Esophagus muscularis mucosa (tissue), 4 donors: Measurements from ENCODE around the gene LHX4. TPM values are rescaled to one million over a fixed set of nuclear protein-coding genes. Genes with fewer than 3 reads are reported as not detected.

Source experiments
- DNase-seq: peaks from one replicate; pipeline ENCODE4 v3.0.0-alpha.2; 2017; ENCODE audit errors: extremely low spot score
- H3K27ac ChIP-seq, 4 donors: fragments of 200-600 bp; sonication (generic); replicated peaks in 1 of 4; 1 replicate in 3 of 4; 2 replicates in 1 of 4; pipeline ENCODE4 v1.5.1; 2016 to 2019; ENCODE audit warnings: mild to moderate bottlenecking in 1 of 4
- H3K27me3 ChIP-seq, 4 donors: fragments of 200-600 bp; sonication (generic); one replicate each; pipeline versions ENCODE4 v1.5.1 to v1.6.0; 2016 to 2019
- H3K36me3 ChIP-seq, 4 donors: fragments of 200-600 bp; sonication (generic); one replicate each; pipeline ENCODE4 v1.5.1; 2016 to 2019
- H3K4me1 ChIP-seq, 4 donors: fragments of 200-600 bp; sonication (generic); one replicate each; pipeline ENCODE4 v1.5.1; 2016 to 2019
- H3K4me3 ChIP-seq, 4 donors: fragments of 200-600 bp; sonication (generic); 1 replicate in 2 of 4; 2 replicates in 2 of 4; pipeline ENCODE4 v1.5.1; 2016 to 2019; ENCODE audit warnings: mild to moderate bottlenecking in 4 of 4, moderate library complexity in 1 of 4
- H3K9me3 ChIP-seq, 4 donors: fragments of 200-600 bp; sonication (generic); 1 replicate in 3 of 4; 2 replicates in 1 of 4; pipeline ENCODE4 v1.5.1; 2016 to 2019
- EP300 ChIP-seq: sonication (generic); formaldehyde crosslinking; IDR thresholded peaks from one replicate; pipeline ENCODE4 v1.6.1; 2017; ENCODE audit warnings: antibody characterized with exemption
- POLR2A ChIP-seq: fragments of 450-650 bp; IDR thresholded peaks from one replicate; pipeline ENCODE4 v1.6.1; 2017; ENCODE audit warnings: antibody characterized with exemption, moderate library complexity, mild to moderate bottlenecking, low read depth
- POLR2AphosphoS5 ChIP-seq, 2 donors: sonication (generic); formaldehyde crosslinking; IDR thresholded peaks; one replicate each; pipeline ENCODE4 v1.6.1; 2017; ENCODE audit warnings: antibody characterized with exemption in 2 of 2
- WGBS: methylation state at CpG from one replicate; pipeline ENCODE4 v1.1.5; 2018; 5-methylcytosine and 5-hydroxymethylcytosine counted together
- intact Hi-C: fragments of 100-400 bp; cut with DNase I; formaldehyde crosslinking; loops from one replicate; pipeline ENCODE4 v1.15.1; 2023
- total RNA-seq, 4 donors: library from RNA; depleted of rRNA; stranded (reverse); fragments of >200 nt; gene quantifications; one replicate each; pipeline versions ENCODE4 v1.1.0 to v1.2.1, GENCODE V29; 2016
- TF ChIP-seq, protein P1 (sequence below), 3 experiments: fragments of 200-600 bp in 2 of 3; fragments of 450-650 bp in 1 of 3; sonication (generic) in 2 of 3; IDR thresholded peaks; one replicate each; pipeline ENCODE4 v1.5.1; 2017 to 2019; ENCODE audit warnings: antibody characterized with exemption in 3 of 3, mild to moderate bottlenecking in 2 of 3, moderate library complexity in 1 of 3

The LHX4 gene
- total RNA-seq, 4 donors from 2014 or later = not detected

- no peak for DNase-seq
- 82% methylated on average over 5 of the region's 5 CpGs for WGBS
- intact Hi-C loops = no loop called here
- Histone ChIP-seq H3K4me3 (no peak overlapping the region), H3K36me3 (no peaks in the 10 kb centered on the region), H3K4me1 (peaks cover 0 to 15% (median 11%) of the 10 kb centered on the region in 4 donors), H3K27me3 (peaks cover 0 to 90% (median 21%) of the 10 kb centered on the region in 4 donors), H3K27ac (no peak overlapping the region), H3K9me3 (no peaks in the 10 kb centered on the region)
- TF ChIP-seq, protein P1, sequence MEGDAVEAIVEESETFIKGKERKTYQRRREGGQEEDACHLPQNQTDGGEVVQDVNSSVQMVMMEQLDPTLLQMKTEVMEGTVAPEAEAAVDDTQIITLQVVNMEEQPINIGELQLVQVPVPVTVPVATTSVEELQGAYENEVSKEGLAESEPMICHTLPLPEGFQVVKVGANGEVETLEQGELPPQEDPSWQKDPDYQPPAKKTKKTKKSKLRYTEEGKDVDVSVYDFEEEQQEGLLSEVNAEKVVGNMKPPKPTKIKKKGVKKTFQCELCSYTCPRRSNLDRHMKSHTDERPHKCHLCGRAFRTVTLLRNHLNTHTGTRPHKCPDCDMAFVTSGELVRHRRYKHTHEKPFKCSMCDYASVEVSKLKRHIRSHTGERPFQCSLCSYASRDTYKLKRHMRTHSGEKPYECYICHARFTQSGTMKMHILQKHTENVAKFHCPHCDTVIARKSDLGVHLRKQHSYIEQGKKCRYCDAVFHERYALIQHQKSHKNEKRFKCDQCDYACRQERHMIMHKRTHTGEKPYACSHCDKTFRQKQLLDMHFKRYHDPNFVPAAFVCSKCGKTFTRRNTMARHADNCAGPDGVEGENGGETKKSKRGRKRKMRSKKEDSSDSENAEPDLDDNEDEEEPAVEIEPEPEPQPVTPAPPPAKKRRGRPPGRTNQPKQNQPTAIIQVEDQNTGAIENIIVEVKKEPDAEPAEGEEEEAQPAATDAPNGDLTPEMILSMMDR (IDR thresholded peaks at IDR 0.05) = no peak
- TF ChIP-seq POLR2A (no peak), POLR2AphosphoS5 (IDR thresholded peaks at IDR 0.05) (no peak), EP300 (no peak)
Measured at GRCh38 chr1:180258935-180259334, 28.9 kb downstream of the LHX4 start.

DNA sequence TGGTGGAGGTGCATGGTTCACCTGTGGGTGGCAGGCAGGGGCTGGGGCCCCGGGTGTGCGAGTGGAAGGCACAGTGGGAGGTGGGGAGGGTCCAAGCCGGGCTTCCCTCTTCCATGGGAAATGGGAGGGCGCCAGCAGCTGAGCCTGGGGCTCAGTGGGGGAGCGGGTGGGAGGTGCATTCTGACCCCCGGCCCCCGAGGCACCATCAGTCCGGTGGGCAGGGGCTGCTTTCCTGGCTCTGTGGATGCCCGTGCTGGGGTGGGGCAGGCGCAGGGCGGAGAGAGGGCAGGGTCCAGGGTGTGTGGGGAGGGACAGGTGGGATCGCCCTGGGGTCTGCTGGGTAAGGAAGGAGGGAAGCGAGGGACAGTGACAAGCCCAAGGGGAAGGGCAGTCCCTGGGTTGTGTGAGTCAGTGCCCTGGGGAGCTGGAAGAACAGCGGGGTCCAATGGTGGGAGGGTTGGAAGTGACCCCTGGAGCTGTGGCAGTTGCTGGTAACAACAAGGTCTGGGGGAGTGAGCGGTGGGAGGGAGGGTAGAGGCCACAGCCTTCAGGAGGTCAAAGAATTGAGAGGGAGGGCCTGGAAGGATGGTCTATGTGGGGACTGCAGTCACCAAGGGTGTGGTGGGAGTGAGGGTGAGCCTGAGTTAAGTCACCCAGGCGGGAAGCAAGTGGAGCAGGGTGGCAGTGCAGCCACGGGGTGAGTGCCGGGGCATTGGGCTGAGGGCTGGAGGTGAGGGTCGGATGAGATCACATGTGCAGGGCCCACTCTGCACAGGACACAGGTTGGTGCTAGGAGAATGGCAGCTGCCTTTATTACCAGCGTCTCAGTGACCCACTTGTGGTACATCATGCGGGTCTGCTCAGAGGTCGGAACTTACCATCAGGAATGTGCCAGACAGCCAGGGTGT is 29.6 kb downstream of the LHX4 start:
- Histone ChIP-seq H3K27ac (no peak overlapping the region), H3K4me3 (no peak overlapping the region), H3K27me3 (peaks cover 0 to 87% (median 21%) of the 10 kb centered on the region in 4 donors), H3K9me3 (no peaks in the 10 kb centered on the region), H3K4me1 (peaks cover 0 to 15% (median 11%) of the 10 kb centered on the region in 4 donors), H3K36me3 (no peaks in the 10 kb centered on the region)
- intact Hi-C loops = no loop called here
- WGBS = 87% methylated on average over 21 of the region's 22 CpGs
- DNase-seq = no peak
- no peak for TF ChIP-seq POLR2A

- intact Hi-C loops = no loop called here
- H3K27ac ChIP-seq = no peak overlapping the region
- H3K4me3 ChIP-seq = no peak overlapping the region
- H3K9me3 ChIP-seq = no peaks in the 10 kb centered on the region
- H3K36me3 ChIP-seq = no peaks in the 10 kb centered on the region
- no peak for DNase-seq
- WGBS = 100% methylated on average over 2 of the region's 13 CpGs
- TF ChIP-seq, protein P1 (IDR thresholded peaks at IDR 0.05) = no peak
- TF ChIP-seq EP300 (no peak), POLR2A (no peak), POLR2AphosphoS5 (IDR thresholded peaks at IDR 0.05) (no peak)
- H3K4me1 ChIP-seq = peaks cover 0 to 15% (median 11%) of the 10 kb centered on the region in 4 donors
- peaks cover 0 to 78% (median 17%) of the 10 kb centered on the region in 4 donors for H3K27me3 ChIP-seq
Measured at GRCh38 chr1:180260541-180260940, 30.5 kb downstream of the LHX4 start.

DNA sequence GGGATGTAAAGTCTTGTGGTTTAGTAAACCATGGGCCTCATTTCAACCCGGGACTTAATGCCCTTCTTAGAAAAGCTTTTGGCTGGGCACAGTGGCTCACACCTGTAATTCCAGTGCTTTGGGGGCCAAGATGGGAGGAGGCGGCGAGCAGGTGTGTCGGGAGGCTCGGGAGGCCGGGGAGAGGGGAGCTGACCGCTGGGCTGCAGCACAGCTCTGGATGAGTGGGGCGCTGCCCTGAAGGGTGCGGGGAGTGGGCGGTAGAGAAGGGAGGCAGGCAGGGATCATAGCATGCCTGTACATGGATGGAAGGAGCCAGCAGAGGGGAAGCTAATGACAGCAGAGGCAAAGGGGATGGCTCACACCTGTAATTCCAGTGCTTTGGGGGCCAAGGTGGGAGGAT is 31.0 kb downstream of the LHX4 start:
- intact Hi-C loops = no loop called here
- DNase-seq = no peak
- H3K27me3 ChIP-seq = peaks cover 0 to 73% (median 14%) of the 10 kb centered on the region in 4 donors
- H3K4me1 ChIP-seq = peaks cover 0 to 15% (median 11%) of the 10 kb centered on the region in 4 donors
- 94% methylated on average over 10 of the region's 10 CpGs for WGBS
- no peaks in the 10 kb centered on the region for H3K36me3 ChIP-seq
- no peaks in the 10 kb centered on the region for H3K9me3 ChIP-seq
- no peak overlapping the region for H3K4me3 ChIP-seq
- H3K27ac ChIP-seq = no peak overlapping the region
- TF ChIP-seq EP300 = no peak
- no peak for TF ChIP-seq POLR2AphosphoS5 (IDR thresholded peaks at IDR 0.05)
- TF ChIP-seq POLR2A = no peak
- TF ChIP-seq, protein P1 (IDR thresholded peaks at IDR 0.05) = no peak

- Histone ChIP-seq H3K27me3 (peaks cover 0 to 67% (median 12%) of the 10 kb centered on the region in 4 donors), H3K4me1 (peaks cover 0 to 15% (median 11%) of the 10 kb centered on the region in 4 donors), H3K36me3 (no peaks in the 10 kb centered on the region), H3K9me3 (no peaks in the 10 kb centered on the region), H3K4me3 (no peak overlapping the region), H3K27ac (no peak overlapping the region)
- DNase-seq = no peak
- no peak for TF ChIP-seq POLR2A
- TF ChIP-seq EP300 = no peak
- TF ChIP-seq POLR2AphosphoS5 (IDR thresholded peaks at IDR 0.05) = no peak
- TF ChIP-seq, protein P1 (IDR thresholded peaks at IDR 0.05) = no peak
- intact Hi-C loops = no loop called here
- WGBS = 80% methylated on average over 7 of the region's 7 CpGs
Measured at GRCh38 chr1:180261524-180262155, 31.6 kb downstream of the LHX4 start.
